HUDEP-2 (cell line): ENCODE measurements around the gene KIF9.
"Not testable (repeated sequence)": the region's sequence is repeated elsewhere in the genome, so short reads cannot be mapped to it uniquely, and the experiment has no call there.

Experiments used
- DNase-seq, 76 experiments: peaks; one replicate each; lab custom pipeline; 2025; ENCODE audit not compliant: unreplicated experiment in 76 of 76; lab: John Stamatoyannopoulos, UW

Gene KIF9, protein sequence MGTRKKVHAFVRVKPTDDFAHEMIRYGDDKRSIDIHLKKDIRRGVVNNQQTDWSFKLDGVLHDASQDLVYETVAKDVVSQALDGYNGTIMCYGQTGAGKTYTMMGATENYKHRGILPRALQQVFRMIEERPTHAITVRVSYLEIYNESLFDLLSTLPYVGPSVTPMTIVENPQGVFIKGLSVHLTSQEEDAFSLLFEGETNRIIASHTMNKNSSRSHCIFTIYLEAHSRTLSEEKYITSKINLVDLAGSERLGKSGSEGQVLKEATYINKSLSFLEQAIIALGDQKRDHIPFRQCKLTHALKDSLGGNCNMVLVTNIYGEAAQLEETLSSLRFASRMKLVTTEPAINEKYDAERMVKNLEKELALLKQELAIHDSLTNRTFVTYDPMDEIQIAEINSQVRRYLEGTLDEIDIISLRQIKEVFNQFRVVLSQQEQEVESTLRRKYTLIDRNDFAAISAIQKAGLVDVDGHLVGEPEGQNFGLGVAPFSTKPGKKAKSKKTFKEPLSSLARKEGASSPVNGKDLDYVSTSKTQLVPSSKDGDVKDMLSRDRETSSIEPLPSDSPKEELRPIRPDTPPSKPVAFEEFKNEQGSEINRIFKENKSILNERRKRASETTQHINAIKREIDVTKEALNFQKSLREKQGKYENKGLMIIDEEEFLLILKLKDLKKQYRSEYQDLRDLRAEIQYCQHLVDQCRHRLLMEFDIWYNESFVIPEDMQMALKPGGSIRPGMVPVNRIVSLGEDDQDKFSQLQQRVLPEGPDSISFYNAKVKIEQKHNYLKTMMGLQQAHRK

DNA sequence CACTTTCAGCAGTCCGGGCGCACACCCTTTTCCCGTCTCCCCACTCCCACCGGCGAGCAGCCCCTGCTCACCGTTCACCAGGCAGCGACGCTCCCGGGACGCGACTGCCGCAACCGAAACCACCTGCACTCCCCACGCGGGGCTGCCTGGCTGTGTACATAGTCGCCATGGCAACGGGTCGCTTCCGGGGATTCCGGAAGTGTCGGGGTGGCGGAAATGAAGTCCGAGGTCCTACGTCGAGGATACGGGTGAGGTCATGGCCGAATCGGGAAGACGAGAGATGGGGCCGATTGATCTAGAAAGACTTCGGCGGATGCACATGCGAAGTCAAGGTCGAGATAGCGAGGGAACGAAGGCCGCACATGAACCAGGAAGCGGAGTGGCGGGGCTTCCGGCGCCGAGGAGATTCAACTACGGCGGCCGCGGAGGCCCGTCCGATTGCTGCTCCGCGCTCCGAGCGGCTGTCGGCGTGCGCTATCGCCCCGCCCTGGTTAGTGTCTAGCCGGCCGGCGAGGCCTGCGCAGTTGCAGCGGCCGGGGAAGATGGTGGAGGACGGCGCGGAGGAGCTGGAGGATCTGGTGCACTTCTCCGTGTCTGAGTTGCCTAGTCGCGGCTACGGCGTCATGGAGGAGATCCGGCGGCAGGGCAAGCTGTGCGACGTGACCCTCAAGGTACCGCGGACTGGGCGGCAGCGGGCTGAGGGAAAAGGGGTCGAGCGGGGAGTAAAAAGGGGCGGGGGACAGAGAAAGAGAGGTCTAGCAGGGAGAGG, at the start of gene KIF9, which contains the start of gene KLHL18:
TSS of gene KIF9 (minus strand) at position 376 of the 769 bp plus-strand sequence. CDS start 5,425 bp downstream, outside the sequence.
TSS of gene KLHL18 (plus strand) at position 521 of the 769 bp plus-strand sequence. CDS start at position 543, 22 bp downstream.
- DNase-seq, result peak in 75 of 76 experiments; percentile 54 to 97 (median 91)

DNA sequence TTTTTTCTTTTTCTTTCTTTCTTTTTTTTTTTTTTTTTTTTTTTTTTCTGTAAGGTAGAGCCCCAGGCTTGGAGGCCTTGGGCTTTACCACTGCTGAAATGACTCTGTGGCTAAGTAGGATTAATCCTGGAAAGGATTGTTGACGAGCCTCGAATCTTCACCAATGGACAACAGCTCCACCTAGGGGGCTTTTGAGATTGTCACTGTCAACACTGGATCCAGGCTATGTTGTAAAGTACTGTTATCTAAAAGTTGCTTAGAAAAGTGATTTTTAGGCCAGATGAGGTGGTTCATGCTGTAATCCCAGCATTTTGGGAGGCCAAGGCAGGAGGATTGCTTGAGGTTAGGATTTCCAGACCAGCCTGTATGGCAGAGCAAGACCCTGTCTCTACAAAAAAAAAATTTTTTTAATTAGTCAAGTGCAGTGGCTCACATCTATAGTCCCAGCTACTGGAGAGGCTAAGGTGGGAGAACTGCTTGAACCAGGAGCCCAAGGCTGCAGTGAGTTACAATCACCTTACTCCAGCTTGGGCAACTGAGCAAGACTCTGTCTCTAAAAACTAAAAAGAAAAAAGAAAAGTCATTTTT, 41.8 kb upstream of the KIF9 start:
- peak in 60 of 76 experiments; percentile 4 to 74 (median 38) for DNase-seq

DNA sequence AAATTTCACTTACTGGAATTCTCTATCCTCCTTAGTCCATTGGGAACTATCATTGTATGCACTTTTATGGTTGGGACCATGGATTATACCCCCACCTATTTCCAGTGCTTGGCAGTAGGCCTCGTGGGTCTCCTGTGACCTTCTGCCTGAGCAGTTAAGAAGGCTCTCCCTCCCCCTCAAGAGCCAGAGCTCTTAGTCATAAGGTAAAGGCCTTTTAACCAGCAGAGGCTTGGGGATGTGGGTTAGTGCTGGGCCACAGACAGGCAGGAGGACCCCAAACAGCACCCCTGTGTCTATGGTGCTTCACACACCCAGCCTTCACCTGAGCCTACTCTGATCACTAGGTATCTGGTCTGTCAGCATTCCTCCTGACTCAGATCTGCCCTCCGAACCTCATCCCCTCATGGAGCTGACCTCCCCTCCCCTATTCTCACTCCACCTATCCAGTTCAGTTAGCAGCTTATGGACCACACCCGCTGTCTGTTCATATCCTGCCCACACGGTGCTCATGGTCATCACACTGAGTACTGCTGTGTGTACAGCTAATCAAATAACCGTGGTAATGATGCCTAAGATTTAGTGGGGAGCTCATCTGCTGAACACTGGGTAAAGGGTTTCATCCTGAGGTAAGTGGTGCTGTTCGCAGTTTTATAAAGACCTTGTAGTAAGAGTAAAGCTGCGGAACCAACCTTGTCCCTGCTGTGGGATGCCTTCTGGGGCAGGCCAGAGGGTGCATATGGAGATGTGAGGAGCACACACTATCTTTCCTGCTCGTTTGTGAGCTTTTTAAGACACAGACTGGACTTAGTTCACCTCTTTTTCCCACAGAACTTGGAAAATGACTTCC, 41.1 kb upstream of the KIF9 start:
- peak in 11 of 76 experiments; percentile 8 to 38 (median 26) for DNase-seq

DNA sequence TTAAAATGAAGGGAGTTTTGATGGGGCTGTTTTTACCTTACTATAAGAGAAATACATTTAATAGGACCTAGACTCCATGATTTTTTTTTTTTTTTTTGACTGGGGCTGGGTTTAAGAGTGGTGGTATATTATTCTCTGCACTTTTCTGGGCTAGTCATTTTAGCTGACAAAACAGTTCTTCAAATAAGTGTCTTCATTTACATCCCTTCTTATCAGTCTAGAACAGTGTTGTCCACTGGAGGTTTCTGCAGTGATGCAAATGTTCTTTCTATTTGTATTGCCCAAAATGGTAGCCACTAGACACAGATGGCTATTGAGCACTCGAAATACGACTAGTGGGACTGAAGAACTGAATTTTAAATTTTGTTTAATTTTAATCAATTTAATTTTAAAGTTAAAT, 37.4 kb upstream of the KIF9 start:
- DNase-seq, result no peak

DNA sequence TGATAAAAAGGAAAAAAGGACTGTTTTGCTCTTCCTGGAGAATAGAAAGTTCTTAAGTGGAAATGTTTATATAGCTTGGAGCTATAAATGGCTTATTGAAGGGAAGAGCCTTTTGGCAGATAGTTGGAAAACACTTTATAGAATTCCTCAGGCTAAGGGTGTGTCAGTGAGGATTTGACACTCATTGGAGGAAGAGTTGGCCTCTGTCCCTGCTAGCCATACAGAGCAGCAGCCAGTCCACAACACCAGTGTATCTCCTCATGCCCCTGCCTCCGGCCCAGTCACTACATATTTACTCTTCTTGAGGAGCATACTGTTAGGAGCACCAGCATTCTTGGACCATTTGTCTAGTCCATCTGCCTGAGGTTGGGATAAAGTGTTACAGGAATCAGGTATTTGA, 36.3 kb upstream of the KIF9 start:
- no peak for DNase-seq

DNA sequence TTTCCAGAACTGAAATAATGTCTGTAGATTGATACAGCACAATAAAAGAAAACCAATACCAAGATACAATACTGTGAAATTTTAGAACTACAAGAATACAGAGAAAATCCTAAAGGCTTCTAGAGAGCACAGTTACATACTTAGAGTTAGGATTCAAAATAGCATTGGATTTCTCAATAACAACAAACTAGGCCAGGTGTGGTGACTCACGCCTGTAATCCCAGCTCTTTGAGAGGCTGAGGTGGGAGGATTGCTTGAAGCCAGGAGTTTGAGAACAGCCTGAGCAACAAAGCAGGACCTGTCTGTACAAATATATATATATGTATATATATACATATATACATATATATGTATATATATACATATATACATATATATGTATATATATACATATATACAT, 33.6 kb upstream of the KIF9 start:
- DNase-seq, result not testable (repeated sequence)

DNA sequence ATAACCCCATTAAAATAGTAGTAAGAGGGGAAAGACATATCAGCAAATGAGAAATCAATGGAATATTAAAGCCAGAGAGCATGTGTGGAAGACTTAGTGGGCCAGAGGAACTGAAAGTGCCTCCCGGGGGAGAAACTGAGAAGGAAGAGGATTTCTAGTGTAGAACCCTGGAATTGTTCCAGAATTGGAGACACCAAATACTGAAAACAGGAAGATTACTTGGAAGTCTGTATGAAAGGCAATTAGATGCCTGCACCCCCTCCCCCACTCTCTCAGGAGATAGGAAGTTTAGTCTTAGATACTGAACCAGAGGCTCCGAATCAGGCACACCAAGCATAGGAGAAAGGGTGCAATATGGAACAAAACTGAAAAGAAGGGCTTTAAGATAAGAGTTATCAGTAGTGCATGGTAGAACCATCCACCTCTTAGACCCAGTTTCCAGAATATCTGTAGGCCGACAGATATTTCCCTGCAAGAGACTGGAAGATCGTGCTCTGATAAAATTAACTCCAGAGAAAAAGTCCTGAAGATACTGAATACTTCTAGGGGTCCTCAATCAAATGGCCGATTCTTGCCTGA, 32.6 kb upstream of the KIF9 start:
- DNase-seq, result peak in 66 of 76 experiments; percentile 7 to 81 (median 46)

DNA sequence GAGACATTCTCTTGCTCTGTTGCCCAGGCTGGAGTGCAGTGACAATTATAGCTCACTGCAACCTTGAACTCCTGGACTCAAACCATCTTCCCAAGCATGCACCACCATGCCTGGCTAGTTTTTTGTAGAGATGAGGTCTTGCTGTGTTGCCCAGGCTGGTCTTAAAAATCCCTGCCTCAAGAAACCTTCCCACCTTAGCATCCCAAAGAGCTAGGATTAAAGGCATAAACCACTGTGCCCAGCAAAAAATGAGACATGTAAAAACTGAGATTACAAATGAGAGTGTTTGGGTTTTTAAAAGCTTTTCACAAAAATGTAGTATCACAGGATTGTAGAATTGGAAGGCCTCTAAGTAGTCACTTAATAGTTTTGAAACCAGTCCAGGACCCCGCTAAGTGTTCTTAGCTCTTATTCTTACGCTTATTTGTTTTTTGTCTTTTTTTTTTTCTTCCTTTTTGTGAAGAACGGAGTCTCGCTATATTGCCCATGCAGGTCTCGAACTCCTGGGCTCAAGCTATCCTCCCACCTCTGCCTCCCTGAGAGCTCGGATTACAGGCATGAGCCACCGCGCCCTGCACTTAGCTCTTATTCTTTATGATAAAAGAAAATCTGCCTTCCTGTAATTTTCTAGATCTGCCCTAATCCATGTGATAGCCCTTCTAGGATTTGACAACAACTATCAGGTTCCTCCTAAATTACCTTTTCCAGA, 31.6 kb upstream of the KIF9 start:
- DNase-seq, result no peak

DNA sequence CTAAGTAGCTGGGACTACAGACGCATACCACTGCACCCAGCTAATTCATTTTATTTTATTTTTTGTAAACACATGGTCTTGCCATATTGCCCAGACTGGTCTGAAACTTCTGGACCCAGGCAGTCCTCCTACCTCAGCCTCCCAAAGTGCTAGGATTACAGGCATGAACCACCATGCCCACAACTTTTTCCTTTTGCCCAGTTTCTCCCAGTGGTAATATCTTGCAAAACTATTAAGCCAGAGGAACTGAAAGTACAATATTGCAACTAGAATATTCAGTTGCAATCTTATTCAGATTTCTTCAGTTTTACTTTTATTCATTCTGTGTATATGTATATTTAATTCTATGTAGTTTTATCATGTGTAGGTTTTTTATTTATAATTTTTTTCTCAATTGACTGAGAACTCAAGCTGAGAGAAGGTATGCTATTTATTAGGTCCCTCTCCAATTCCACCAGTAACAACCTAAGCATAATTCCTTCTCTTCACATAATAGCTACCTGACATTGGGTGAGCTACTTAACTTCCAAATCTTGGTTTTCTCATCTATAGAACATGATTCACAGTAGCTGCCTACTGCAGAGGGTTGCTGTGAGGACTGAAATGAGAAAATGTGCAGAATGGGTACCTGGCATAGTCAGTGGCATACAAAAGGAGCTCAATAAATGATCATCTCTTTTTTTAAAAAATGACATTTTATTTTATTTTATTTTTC, 30.9 kb upstream of the KIF9 start:
- no peak for DNase-seq

DNA sequence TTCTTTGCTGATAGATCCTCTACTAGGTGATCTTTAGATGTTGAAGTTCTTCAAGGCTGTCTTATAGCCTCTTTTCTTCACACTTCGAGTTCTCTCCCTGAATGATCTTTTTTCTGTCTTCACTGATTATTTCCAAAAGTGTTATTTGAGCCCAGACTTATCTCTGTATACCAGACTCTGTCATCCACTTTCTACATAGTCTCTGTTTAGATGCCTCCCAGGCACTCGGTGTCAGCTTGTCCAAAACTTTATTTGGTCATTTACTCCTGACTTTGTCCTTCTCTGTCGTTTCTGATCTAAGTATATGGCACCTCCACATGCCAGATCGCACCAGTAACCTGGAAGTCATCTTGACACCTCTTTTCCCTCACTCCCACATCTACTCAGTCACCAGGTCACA, 27.8 kb upstream of the KIF9 start:
- peak in 11 of 76 experiments; percentile 2 to 41 (median 13) for DNase-seq

DNA sequence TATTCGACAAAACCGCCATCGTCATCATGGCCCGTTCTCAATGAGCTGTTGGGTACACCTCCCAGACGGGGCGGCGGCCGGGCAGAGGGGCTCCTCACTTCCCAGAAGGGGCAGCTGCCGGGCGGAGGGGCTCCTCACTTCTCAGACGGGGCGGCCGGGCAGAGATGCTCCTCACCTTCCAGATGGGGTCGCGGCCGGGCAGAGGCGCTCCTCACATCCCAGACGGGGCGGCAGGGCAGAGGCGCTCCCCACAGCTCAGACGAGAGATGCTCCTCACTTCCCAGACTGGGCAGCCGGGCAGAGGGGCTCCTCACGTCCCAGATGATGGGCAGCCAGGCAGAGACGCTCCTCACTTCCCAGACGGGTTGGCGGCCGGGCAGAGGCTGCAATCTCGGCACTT, 26.6 kb upstream of the KIF9 start:
- DNase-seq, result not testable (repeated sequence)

DNA sequence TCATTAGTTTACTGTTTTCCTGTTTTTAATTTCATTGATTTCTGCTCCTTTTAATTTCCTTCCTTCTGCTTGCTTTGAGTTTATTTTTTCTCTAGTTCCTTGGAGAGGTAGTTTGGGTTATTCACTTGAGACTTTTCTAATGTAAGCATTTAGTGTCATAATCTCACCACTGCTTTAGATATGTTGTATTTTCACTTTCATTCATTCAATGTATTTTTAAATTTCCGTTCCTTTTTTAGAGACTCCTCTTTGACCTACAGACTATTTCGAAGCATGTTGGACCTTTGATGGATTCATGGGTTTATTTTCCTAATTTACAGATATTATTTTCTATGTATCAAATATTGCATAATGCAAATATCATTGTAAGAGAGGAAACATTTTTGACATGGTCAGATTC, 23.4 kb upstream of the KIF9 start:
- no peak for DNase-seq

DNA sequence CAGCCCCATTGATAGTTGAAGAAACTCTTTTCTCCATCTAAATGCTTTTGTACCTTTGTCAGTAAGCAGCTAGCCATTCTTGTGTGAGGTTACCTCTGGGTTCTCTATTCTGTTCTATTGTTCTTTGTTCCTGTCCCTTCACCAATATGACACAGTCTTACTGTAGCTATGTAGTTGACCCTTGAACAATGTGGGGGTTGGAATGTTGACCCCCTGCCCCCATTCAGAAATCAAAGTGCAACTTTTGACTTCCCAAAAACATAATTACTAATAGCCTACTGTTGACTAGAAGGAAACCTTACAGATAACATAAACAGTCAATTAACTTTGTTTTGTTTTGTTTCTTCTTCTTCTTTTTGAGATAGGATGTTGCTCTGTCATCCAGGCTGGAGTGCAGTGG, 18.9 kb upstream of the KIF9 start:
- no peak for DNase-seq

DNA sequence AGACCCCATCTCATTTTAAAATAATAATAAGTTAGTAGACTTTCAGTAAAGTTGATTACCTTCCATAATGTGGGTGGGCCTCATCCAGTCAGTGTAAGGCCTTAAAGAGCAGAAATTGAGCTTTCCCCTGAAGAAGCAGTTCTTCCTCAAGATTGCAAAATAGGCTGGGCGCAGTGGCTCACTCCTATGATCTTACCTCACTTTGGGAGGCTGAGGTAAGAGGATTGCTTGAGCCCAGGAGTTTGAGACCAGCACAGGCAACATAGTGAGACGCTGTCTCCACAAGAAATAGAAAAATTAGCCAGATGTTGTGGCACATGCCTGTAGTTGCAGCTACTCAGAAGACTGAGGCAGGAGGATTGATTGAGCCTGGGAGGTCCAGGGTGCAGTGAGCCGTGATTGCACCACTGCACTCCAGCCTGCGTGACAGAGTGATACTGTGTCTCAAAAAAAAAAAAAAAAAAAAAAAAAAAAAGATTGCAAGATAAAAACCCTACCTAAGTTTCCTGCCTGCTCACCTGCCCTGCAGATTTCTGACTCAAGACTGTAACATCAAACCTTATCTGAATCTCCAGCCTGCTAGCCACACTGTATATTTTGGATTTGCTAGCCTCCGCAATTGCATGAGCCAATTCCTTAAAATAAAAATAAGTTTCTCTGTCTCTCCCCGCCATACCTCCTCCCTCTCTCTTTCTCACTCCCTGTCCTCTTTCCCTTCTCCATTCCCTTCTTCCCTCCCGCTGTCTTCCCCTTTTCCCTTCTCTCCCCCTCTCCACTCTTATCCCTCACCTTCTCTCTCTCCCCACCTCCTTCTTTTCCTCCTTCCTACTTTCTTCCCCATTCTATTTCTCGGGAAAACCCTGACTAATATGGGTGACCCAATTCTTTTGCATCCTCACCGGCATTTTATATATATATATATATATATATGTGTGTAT, 17.1 kb upstream of the KIF9 start:
- DNase-seq, result no peak

DNA sequence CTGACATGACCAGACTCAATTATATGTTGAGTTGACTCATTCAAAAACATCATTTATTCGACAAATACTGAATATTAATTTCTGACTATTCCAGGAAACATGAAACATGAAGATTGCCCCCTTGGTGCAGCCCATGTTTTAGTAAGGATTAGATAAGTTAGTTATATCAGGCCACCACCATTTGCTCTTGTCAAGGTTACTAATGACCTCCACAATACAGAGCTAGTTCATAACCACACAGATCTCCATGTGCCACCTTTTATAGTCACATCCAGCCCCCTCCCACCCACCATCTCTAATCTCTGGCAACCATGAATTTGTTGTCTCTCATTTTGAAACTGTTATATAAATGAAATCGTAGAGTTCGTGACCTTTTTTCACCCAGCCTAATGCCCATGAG, 15.8 kb upstream of the KIF9 start:
- peak in 32 of 76 experiments; percentile 6 to 62 (median 26) for DNase-seq

DNA sequence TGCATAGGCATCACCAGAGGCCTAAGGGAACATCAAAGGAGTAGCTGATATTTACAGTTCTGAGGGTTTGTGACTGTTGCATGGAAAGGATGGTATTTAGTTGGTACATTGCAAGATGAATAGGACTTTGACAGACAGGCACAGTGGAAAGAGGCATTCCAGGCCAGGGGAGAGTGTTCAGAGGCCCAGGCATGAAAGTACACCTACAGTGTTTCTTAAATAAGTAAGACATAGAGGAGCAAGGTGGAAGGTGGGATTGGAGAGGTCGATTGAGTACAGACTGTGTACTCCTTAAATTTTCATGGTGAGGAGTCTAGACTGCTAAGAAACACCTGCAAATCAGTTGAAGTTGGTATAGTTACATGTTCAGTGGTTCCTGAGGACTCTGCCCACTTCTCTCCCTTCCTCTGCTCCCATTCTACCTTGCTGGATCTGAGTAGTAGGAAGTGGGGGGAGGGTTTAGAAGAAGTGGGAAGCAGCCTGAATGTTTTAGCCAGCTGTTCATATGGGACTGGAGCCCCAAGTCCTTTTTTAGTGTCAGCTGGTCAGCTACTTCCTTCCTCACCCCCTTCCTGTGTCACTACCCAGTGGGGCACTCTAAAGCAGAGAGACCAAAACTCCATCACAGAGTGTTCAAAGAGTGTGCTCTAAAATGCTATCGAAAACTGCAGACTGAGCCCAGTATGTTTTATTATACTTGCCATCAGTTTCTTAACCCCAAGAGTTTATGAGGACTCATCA, 14.1 kb upstream of the KIF9 start:
- no peak for DNase-seq
